Pons (tissue), 1 donor: Measurements from ENCODE around the gene PTMA.
"Not testable (repeated sequence)": the region's sequence is repeated elsewhere in the genome, so short reads cannot be mapped to it uniquely, and the experiment has no call there.

ENCODE experiments used
- DNase-seq: peaks from one replicate; pipeline ENCODE4 v3.0.0-alpha.2; 2016; ENCODE audit warnings: low spot score

The PTMA gene

GRCh38 chr2:231707927-231708772 lies at the start of gene PTMA:
TSS of gene PTMA (plus strand) at chr2:231708525. CDS start at chr2:231708707, 182 bp downstream.
- DNase-seq = peak; percentile 99

GRCh38 chr2:231660073-231660472 lies 48.3 kb upstream of the PTMA start:
- DNase-seq = not testable (repeated sequence)

- no peak for DNase-seq
These were observed 47.5 kb upstream of the PTMA start for GRCh38 chr2:231660860-231661259.

GRCh38 chr2:231661422-231662027 lies 46.8 kb upstream of the PTMA start:
- DNase-seq = no peak

- peak; percentile 95 for DNase-seq
These were observed 46.1 kb upstream of the PTMA start for GRCh38 chr2:231662028-231662810.

DNA sequence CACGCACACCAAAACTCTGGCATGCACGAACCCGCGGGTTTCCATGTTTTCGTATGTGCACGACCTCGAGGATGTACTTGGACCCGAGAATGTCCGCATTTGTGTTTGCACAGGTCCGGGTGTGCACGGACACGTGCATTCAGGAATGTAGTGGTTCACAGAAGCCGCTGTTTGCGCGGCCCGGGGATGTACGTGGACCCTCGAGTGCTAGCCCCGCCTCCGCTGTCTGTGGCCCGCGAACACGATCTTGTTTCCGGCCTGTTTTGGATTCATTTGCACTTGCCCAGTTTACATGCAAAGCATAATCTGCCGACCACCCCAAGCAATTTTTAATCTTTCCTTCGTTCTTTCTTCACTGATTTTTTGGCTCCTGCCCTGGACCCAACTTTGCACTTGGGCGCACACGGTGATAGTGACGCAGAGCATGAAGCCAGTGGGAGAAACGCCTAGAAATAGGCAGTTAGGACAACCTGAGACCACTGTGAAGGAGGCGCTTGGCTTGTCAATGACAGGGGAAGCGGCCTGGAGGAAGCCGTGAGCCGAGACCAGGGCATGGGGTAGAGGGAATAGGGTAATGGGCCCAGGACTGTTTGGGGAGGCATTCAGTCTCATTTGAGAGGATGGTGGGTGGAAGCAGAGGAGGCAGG lies 45.4 kb upstream of the PTMA start:
- no peak for DNase-seq

DNA sequence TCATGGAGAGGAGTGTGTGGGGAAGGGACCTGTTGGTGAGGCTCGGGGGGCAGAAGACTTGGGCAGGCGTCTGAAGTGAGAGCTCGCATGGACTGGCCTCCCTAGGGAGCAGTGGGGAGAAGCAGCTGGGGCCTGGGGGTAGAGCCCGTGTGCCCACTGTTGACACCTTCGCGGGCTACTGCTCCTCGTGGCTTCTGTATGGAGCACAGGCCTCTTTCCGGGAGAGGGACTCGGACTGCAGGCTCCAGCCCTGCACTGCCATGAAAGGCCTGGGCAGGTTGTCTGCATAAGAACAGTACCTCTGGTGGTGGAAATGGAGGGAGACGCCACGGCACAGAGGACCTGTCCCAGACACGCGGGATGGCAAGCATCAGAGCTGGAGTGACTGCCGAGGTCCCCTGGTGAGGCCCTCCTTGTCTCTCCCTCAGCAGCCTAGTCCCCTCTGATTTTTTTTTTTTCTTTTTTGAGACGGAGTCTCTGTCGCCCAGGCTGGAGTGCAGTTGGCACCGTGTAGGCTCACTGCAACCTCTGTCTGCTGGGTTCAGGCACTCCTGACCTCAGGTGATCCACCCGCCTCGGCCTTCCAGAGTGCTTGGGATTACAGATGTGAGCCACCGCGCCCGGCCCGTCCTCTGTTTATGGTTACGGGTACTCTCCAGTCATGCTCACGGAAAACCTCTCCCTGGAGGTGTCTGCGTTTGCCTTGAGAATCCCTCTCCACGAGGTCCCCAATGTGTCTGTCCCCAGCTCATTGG lies 44.7 kb upstream of the PTMA start:
- no peak for DNase-seq

DNA sequence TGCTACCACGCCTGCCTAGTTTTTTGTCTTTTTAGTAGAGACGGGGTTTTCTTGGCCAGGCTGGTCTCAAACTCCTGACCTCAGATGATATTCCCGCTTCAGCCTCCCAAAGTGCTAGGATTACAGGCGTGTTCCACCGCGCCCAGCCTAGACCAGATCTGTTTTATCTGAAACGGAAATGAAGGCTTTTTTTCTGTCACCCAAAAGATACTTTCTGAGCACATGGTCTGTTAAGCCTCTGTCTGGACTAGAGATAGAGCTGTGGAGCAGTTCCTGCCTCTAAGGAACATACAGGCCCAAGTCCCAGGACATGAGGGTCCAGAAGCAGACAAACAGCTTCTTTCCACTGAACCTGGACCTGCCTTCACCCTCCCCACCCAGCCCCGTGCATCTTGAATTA lies 43.6 kb upstream of the PTMA start:
- no peak for DNase-seq

GRCh38 chr2:231665245-231666170 lies 42.8 kb upstream of the PTMA start:
- no peak for DNase-seq

- DNase-seq = peak; percentile 96
These were observed 41.9 kb upstream of the PTMA start for GRCh38 chr2:231666171-231667095.

DNA sequence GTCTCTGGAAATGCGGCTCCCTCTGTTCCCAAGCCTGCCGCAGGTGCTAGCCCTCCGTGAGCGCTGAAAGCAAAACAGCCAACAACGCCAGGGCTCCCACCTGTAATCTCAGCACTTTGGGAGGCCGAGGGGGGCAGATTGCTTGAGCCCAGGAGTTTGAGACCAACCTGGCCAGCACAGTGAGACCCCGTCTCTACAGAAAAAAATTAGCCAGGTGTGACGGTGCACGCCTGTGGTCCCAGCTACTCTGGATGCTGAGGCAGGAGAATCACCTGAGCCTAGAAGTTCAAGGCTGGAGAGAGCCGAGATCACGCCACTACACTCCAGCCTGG lies 41.3 kb upstream of the PTMA start:
- no peak for DNase-seq

GRCh38 chr2:231667496-231667895 lies 40.8 kb upstream of the PTMA start:
- DNase-seq = no peak

DNA sequence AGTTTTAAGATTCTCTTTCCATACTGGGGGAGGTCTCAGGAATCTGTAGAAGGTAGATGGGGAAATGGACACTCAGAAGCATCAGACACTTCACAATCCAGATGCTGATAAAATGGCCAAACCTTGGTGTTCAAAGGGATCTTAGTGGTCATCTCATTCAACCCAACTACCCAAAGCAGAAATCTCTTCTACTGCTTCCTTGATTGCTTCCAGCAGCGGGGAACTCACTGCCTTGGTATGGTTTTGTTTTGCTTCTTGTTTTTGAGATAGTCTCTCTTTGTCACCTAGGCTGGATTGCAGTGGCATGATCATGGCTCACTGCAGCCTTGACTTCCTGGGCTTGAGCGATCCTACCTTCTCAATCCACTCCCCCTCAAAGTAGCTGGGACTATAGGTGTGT lies 39.3 kb upstream of the PTMA start:
- DNase-seq = no peak

GRCh38 chr2:231671270-231672050 lies 36.9 kb upstream of the PTMA start:
- DNase-seq = no peak

DNA sequence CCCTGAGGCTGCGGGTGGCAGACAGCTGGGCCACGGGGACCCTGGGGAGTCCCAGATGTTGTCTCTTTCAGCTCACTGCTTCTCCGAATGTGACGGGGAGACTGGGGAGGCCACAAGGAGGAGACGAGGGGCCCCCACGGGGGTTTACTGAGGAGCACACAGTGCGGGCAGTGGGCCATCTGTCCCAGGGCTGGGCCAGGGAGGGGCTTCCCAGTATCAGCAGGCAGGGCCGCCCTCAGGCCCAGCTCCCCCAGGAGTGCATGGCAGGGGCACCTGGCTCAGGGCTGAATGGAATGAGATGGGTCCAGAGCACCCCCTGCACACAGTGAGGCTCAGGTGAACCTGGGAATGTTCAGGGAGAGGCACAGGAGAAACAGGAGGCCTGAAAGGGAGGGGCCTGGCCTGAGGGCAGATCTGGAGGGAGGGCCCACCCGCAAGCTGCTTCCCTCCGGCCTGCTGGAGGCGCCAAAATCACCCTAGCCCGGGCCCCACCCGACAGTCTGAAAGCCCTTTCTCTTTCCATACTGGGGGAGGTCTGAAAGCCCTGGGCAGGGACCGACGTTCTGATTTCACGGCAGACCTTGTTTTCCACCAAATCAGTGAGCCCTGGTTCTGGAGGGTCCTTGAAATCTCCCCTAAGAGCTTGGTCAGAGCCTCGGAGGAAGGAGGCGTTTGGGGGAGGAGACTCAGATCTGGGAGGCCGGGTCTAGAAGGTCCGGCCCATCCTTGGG lies 35.5 kb upstream of the PTMA start:
- DNase-seq = no peak

- no peak for DNase-seq
These were observed 35.0 kb upstream of the PTMA start for GRCh38 chr2:231673348-231673770.

- peak; percentile 67 for DNase-seq
These were observed 33.6 kb upstream of the PTMA start for GRCh38 chr2:231674587-231675338.
